ENCODE results near the gene DOP1A. TPM values are rescaled to one million over a fixed set of nuclear protein-coding genes. Genes with fewer than 3 reads are reported as not detected.

DOP1A gene
- total and polyA plus RNA-seq, 10 donors, result 4.8 to 47.6 (median 26.0) TPM

DNA sequence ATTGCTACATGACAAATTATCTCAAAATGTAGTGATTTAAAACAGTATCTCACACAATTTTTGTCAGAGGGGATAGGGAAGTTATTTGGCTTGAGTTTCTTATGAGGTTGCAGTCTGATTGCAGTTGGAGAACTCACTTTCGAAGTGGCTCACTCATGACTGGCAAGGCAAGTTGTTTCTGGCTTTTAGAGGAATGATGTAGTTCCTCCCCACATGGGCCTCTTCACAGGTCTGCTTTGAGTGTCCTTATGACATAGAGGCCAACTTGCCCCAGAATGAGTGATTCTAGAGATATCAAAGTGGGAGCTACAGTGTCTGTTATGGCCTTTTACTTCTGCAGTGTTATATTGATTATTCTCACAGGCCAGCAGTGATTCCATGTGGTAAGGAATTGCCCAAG is 6.1 kb downstream of the DOP1A start:
- intact Hi-C loops (cut with DNase I; ENCODE audit: low total_unique reads), result loop anchor here (10.0 kb wide), 1 partner anchor 121 kb away; the partner anchor contains the start of genes PGM3 and RWDD2A
- no peak overlapping the region for H3K4me3 ChIP-seq
- WGBS, 5 donors, result 81 to 91% (median 81%) methylated on average over 1 of the region's 1 CpG

DNA sequence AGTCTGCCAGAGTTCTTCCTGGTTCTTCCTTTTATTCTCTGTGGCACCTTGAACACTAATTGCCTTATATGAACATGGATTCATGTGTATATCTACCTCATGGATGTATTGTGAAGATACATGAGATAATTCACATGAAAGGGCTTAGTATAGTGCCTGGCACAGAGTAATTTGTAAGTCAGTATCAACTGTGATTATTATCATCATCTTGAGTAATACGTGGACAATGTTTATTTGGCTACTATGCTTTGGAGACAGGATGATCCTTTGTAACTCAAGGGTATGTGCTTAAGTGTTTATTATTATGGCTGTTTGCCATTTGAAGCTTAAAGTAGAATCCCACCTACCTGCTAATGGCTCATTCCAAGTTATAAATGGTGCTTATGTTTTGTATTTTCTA is 16.0 kb downstream of the DOP1A start:
- Histone ChIP-seq H3K36me3 (no peaks in the 10 kb centered on the region), H3K27ac (no peak overlapping the region), H3K4me1 (peaks cover 0 to 34% (median 12%) of the 10 kb centered on the region in 6 donors), H3K27me3 (replicated peaks in 1 of 7) (no peaks in the 10 kb centered on the region), H3K4me3 (no peak overlapping the region), H3K9me3 (no peaks in the 10 kb centered on the region)
- TF ChIP-seq POLR2AphosphoS5 (IDR thresholded peaks at IDR 0.05) (no peak), POLR2A (IDR thresholded peaks at IDR 0.05) (no peak)
- TF ChIP-seq, protein P1, sequence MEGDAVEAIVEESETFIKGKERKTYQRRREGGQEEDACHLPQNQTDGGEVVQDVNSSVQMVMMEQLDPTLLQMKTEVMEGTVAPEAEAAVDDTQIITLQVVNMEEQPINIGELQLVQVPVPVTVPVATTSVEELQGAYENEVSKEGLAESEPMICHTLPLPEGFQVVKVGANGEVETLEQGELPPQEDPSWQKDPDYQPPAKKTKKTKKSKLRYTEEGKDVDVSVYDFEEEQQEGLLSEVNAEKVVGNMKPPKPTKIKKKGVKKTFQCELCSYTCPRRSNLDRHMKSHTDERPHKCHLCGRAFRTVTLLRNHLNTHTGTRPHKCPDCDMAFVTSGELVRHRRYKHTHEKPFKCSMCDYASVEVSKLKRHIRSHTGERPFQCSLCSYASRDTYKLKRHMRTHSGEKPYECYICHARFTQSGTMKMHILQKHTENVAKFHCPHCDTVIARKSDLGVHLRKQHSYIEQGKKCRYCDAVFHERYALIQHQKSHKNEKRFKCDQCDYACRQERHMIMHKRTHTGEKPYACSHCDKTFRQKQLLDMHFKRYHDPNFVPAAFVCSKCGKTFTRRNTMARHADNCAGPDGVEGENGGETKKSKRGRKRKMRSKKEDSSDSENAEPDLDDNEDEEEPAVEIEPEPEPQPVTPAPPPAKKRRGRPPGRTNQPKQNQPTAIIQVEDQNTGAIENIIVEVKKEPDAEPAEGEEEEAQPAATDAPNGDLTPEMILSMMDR (IDR thresholded peaks at IDR 0.05 in 8 of 11, conservative IDR thresholded peaks at IDR 0.05 in 3 of 11), result no peak
- no peak for DNase-seq
- 70 to 81% (median 72%) methylated on average over 1 of the region's 1 CpG for WGBS, 5 donors
- intact Hi-C loops (cut with DNase I; ENCODE audit: low total_unique reads), result no loop called here

More for the DNA sequence above, 6.1 kb downstream of the DOP1A start:
- Histone ChIP-seq H3K36me3 (peaks cover 0 to 15% (median 0%) of the 10 kb centered on the region in 6 donors), H3K9me3 (no peaks in the 10 kb centered on the region), H3K4me1 (peaks cover 0 to 45% (median 34%) of the 10 kb centered on the region in 6 donors), H3K27ac (peak overlapping the region in 2 of 8 donors; percentile 5), H3K27me3 (replicated peaks in 1 of 7) (no peaks in the 10 kb centered on the region)
- TF ChIP-seq POLR2A (IDR thresholded peaks at IDR 0.05) (no peak), POLR2AphosphoS5 (IDR thresholded peaks at IDR 0.05) (no peak)
- TF ChIP-seq, protein P1 (IDR thresholded peaks at IDR 0.05 in 8 of 11, conservative IDR thresholded peaks at IDR 0.05 in 3 of 11), result no peak
- no peak for DNase-seq

DNA sequence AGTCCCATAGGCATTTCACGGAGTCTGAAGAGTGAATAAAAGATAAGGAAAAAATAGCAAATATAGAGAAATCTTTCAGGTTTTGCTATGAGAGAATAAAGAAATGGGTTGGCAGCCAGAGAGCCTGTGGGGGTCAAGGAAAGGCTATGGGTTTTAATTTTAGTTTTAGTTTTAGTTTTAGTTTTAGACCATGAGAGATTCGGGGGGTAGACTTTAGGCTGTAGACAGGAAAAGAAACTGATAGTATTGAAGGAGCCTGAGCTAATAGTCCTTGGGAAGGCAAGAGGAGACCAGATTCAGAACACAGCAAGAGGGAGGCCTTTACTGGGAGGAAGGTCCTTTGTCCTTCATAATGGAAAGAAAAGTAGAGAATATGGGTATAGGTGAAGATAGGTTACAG is 19.3 kb downstream of the DOP1A start:
- Histone ChIP-seq H3K4me1 (peaks cover 0 to 26% (median 12%) of the 10 kb centered on the region in 6 donors), H3K4me3 (peak overlapping the region in 1 of 8 donors; percentile 1), H3K27me3 (replicated peaks in 1 of 7) (no peaks in the 10 kb centered on the region), H3K36me3 (no peaks in the 10 kb centered on the region), H3K9me3 (no peaks in the 10 kb centered on the region), H3K27ac (peak overlapping the region; percentile 2 to 73 (median 56))
- no peak for DNase-seq
- 44 to 55% (median 49%) methylated on average over 2 of the region's 2 CpGs for WGBS, 5 donors
- intact Hi-C loops (cut with DNase I; ENCODE audit: low total_unique reads), result no loop called here
- TF ChIP-seq POLR2A (IDR thresholded peaks at IDR 0.05), result no peak
- no peak for TF ChIP-seq POLR2AphosphoS5 (IDR thresholded peaks at IDR 0.05)
- TF ChIP-seq, protein P1 (IDR thresholded peaks at IDR 0.05 in 8 of 11, conservative IDR thresholded peaks at IDR 0.05 in 3 of 11), result no peak

DNA sequence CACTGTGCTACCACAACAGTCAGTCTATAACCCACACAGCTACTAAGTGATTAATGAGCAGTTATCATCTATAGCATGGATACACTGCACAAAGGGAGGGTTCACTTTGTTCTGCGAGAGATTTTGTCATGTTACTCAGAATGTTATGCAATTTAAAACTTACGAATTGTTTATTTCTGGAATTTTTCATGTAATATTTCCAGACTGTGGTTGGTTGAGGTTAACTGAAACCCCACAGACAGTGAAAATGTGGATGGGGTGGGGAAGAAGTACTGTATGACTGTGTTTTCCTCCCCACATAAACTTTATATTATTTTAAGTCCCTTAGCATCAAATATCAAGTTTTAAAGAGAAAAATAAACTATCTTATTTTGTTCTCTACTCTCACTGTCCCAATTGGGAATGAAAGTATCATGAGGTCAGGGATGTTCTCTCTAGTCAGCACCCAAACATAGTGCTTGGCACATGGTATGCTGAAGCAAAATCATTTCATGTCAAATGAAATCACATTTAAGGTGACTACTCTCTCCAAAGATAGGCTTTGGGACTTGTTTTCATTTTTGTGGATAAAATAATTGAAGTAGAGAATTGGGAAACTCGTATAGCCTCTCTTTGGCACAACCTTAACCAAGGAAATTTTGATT is 25.4 kb downstream of the DOP1A start:
- no peak overlapping the region for H3K4me3 ChIP-seq
- intact Hi-C loops (cut with DNase I; ENCODE audit: low total_unique reads), result no loop called here
- no peak for TF ChIP-seq POLR2AphosphoS5 (IDR thresholded peaks at IDR 0.05)
- TF ChIP-seq POLR2A (IDR thresholded peaks at IDR 0.05), result no peak
- TF ChIP-seq, protein P1 (IDR thresholded peaks at IDR 0.05 in 8 of 11, conservative IDR thresholded peaks at IDR 0.05 in 3 of 11), result no peak
- no peak overlapping the region for H3K27ac ChIP-seq
- no peaks in the 10 kb centered on the region for H3K27me3 ChIP-seq (replicated peaks in 1 of 7)
- WGBS, 5 donors, result 60 to 87% (median 65%) methylated on average over 3 of the region's 3 CpGs
- no peak for DNase-seq
- peaks cover 0 to 6% (median 0%) of the 10 kb centered on the region in 6 donors for H3K4me1 ChIP-seq
- peaks cover 0 to 1% (median 0%) of the 10 kb centered on the region in 6 donors for H3K36me3 ChIP-seq
- H3K9me3 ChIP-seq, result no peaks in the 10 kb centered on the region
